ENCODE results near the gene NEURL1B.

DNA sequence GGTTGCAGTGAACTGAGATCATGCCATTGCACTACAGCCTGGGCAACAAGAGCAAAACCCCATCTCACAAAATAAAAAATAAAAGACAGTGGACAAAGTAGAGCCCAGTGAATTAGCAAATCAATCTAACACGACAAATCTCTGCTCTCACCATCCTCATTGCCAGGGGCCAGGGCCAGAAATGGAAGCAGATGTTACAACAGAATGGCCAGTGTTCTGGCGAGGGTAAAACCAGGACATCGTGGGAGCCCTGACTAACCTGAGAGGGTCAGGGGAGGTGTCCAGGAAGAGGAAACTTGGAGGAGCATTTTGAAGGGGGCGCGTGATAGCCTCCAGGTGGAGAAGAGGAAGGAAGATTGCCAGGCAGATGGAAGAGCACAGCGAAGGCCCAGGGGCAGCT, 58.4 kb downstream of the NEURL1B start:
- TF ChIP-seq POLR2AphosphoS5 (IDR thresholded peaks at IDR 0.05; ENCODE audit: borderline replicate concordance, low read depth, low read length) (no peak), EZH2 (IDR thresholded peaks at IDR 0.05) (no peak), FOXP2 (optimal IDR thresholded peaks at IDR 0.05; ENCODE audit: control extremely low read depth, extremely low read length, insufficient read depth) (no peak)

Data from SK-N-MC (cell line).